Measurements from ENCODE around the gene RBM39. TPM values are rescaled to one million over a fixed set of nuclear protein-coding genes. Genes with fewer than 3 reads are reported as not detected.

Gene RBM39
- total and polyA plus RNA-seq, 2 of the 13 experiments (the other 11 are each of a cell fraction or from before 2014, with no cell fraction given), result 788 to 920 TPM

DNA sequence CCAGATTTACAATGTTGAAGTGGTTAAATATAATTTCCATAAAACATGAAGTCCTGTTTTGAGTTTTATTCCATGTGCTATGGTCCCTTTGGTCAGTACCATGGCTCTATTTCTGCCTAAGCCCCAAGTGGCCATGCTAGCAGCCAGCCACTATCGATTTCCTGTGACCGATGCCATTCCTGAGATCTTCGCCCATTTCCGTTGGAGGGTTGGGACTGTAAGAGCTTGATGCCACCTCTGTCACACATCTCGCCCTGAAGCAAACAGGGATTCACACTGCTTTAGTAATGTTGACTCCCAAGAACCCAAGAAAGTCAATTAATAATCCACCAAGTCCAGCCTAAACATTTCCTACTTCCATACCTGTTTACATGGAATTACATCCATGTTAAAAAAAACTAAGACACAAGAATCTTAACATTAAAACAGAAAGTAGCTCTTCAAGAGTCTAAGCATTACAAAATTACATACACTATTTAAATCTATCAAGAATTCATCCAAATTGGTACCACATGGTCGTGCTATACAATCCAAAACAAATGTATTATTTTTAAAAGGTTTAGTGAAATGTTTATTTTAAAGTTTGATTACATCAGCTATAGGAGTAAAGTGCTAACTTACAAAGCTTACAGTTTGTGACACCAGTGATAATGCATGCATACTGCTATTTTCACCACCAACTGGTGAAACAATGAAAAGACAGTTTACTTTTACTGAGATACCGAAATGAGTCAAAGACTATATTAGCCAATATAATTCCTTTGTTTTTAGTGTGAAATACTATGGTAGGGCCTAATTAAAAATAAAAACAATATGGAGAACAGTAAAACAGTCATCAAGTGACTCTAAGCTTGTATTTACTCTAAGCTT lies 2.5 kb downstream of the RBM39 start (continued):
- TF ChIP-seq, protein P1, sequence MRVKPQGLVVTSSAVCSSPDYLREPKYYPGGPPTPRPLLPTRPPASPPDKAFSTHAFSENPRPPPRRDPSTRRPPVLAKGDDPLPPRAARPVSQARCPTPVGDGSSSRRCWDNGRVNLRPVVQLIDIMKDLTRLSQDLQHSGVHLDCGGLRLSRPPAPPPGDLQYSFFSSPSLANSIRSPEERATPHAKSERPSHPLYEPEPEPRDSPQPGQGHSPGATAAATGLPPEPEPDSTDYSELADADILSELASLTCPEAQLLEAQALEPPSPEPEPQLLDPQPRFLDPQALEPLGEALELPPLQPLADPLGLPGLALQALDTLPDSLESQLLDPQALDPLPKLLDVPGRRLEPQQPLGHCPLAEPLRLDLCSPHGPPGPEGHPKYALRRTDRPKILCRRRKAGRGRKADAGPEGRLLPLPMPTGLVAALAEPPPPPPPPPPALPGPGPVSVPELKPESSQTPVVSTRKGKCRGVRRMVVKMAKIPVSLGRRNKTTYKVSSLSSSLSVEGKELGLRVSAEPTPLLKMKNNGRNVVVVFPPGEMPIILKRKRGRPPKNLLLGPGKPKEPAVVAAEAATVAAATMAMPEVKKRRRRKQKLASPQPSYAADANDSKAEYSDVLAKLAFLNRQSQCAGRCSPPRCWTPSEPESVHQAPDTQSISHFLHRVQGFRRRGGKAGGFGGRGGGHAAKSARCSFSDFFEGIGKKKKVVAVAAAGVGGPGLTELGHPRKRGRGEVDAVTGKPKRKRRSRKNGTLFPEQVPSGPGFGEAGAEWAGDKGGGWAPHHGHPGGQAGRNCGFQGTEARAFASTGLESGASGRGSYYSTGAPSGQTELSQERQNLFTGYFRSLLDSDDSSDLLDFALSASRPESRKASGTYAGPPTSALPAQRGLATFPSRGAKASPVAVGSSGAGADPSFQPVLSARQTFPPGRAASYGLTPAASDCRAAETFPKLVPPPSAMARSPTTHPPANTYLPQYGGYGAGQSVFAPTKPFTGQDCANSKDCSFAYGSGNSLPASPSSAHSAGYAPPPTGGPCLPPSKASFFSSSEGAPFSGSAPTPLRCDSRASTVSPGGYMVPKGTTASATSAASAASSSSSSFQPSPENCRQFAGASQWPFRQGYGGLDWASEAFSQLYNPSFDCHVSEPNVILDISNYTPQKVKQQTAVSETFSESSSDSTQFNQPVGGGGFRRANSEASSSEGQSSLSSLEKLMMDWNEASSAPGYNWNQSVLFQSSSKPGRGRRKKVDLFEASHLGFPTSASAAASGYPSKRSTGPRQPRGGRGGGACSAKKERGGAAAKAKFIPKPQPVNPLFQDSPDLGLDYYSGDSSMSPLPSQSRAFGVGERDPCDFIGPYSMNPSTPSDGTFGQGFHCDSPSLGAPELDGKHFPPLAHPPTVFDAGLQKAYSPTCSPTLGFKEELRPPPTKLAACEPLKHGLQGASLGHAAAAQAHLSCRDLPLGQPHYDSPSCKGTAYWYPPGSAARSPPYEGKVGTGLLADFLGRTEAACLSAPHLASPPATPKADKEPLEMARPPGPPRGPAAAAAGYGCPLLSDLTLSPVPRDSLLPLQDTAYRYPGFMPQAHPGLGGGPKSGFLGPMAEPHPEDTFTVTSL (CRISPR knock-in tag; IDR thresholded peaks at IDR 0.05; ENCODE audit: borderline replicate concordance), result peak; percentile 42; the same call in 1 of the 2 replicates
- TF ChIP-seq PRPF4 (IDR thresholded peaks at IDR 0.05; ENCODE audit: low read depth, low read length, poor library complexity, severe bottlenecking) (peak; percentile 95), SOX13 (IDR thresholded peaks at IDR 0.05) (no peak), SOX13 (CRISPR knock-in tag; conservative IDR thresholded peaks at IDR 0.05 in 1 of 2, IDR thresholded peaks at IDR 0.05 in 1 of 2) (peak in 1 of 2 experiments; percentile 40; a peak in 2 of 4 replicates), POGZ (CRISPR knock-in tag; IDR thresholded peaks at IDR 0.05) (peak; percentile 46; the same call in 1 of the 2 replicates), ZFP36L1 (CRISPR knock-in tag; IDR thresholded peaks at IDR 0.05) (0 out of 2 replicates have a peak, but pooled peaks have one; percentile 13), ZNF816 (CRISPR knock-in tag; IDR thresholded peaks at IDR 0.05; ENCODE audit: borderline replicate concordance) (peak; percentile 72; the same call in 1 of the 2 replicates), ZFYVE20 (CRISPR knock-in tag; IDR thresholded peaks at IDR 0.05; ENCODE audit: borderline replicate concordance, low read depth) (no peak), TBX3 (IDR thresholded peaks at IDR 0.05; ENCODE audit: borderline replicate concordance) (0 out of 2 replicates have a peak, but pooled peaks have one; percentile 19), TBX2 (CRISPR knock-in tag; IDR thresholded peaks at IDR 0.05; ENCODE audit: borderline replicate concordance) (no peak), PAF1 (CRISPR knock-in tag; IDR thresholded peaks at IDR 0.05) (peak; percentile 70; the same call in 1 of the 2 replicates), MED13 (CRISPR knock-in tag; IDR thresholded peaks at IDR 0.05) (no peak), ZNF354B (CRISPR knock-in tag; IDR thresholded peaks at IDR 0.05) (no peak), KAT7 (CRISPR knock-in tag; IDR thresholded peaks at IDR 0.05; ENCODE audit: borderline replicate concordance) (peak; percentile 20; the same call in 1 of the 2 replicates), ZSCAN22 (CRISPR knock-in tag; IDR thresholded peaks at IDR 0.05) (no peak), RBFOX2 (IDR thresholded peaks at IDR 0.05; ENCODE audit: low read depth, low read length) (0 out of 2 replicates have a peak, but pooled peaks have one; percentile 1), ZNF788 (CRISPR knock-in tag; IDR thresholded peaks at IDR 0.05; ENCODE audit: borderline replicate concordance) (no peak), POLR2G (IDR thresholded peaks at IDR 0.05; ENCODE audit: low read depth, low read length) (peak; percentile 54; the same call in 1 of the 2 replicates)
- TF ChIP-seq, protein P2, sequence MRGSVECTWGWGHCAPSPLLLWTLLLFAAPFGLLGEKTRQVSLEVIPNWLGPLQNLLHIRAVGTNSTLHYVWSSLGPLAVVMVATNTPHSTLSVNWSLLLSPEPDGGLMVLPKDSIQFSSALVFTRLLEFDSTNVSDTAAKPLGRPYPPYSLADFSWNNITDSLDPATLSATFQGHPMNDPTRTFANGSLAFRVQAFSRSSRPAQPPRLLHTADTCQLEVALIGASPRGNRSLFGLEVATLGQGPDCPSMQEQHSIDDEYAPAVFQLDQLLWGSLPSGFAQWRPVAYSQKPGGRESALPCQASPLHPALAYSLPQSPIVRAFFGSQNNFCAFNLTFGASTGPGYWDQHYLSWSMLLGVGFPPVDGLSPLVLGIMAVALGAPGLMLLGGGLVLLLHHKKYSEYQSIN (CRISPR knock-in tag; IDR thresholded peaks at IDR 0.05; ENCODE audit: borderline replicate concordance), result no peak
- TF ChIP-seq, protein P3, sequence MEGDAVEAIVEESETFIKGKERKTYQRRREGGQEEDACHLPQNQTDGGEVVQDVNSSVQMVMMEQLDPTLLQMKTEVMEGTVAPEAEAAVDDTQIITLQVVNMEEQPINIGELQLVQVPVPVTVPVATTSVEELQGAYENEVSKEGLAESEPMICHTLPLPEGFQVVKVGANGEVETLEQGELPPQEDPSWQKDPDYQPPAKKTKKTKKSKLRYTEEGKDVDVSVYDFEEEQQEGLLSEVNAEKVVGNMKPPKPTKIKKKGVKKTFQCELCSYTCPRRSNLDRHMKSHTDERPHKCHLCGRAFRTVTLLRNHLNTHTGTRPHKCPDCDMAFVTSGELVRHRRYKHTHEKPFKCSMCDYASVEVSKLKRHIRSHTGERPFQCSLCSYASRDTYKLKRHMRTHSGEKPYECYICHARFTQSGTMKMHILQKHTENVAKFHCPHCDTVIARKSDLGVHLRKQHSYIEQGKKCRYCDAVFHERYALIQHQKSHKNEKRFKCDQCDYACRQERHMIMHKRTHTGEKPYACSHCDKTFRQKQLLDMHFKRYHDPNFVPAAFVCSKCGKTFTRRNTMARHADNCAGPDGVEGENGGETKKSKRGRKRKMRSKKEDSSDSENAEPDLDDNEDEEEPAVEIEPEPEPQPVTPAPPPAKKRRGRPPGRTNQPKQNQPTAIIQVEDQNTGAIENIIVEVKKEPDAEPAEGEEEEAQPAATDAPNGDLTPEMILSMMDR (CRISPR knock-in tag; IDR thresholded peaks at IDR 0.05), result peak; percentile 37
